Keratinocyte (primary cell): ENCODE data around the gene CHD3.

Experiments
- EZH2 ChIP-seq: IDR thresholded peaks from one replicate; pipeline ENCODE4 v1.6.1; 2012; ENCODE audit warnings: inconsistent platforms, mild to moderate bottlenecking, low read length, moderate library complexity
- TF ChIP-seq, protein P1 (sequence below), 3 experiments: IDR thresholded peaks in 1 of 3; conservative IDR thresholded peaks in 1 of 3; optimal IDR thresholded peaks in 1 of 3; 2 replicates in 2 of 3; 3 replicates in 1 of 3; pipeline versions ENCODE3 to v1.5.1; 2011; ENCODE audit warnings: low read length in 3 of 3, mild to moderate bottlenecking in 3 of 3, moderate library complexity in 2 of 3, control low read depth in 1 of 3, inconsistent platforms in 1 of 3; ENCODE audit not compliant: insufficient read depth in 2 of 3; ENCODE audit errors: extremely low read depth in 1 of 3

DNA sequence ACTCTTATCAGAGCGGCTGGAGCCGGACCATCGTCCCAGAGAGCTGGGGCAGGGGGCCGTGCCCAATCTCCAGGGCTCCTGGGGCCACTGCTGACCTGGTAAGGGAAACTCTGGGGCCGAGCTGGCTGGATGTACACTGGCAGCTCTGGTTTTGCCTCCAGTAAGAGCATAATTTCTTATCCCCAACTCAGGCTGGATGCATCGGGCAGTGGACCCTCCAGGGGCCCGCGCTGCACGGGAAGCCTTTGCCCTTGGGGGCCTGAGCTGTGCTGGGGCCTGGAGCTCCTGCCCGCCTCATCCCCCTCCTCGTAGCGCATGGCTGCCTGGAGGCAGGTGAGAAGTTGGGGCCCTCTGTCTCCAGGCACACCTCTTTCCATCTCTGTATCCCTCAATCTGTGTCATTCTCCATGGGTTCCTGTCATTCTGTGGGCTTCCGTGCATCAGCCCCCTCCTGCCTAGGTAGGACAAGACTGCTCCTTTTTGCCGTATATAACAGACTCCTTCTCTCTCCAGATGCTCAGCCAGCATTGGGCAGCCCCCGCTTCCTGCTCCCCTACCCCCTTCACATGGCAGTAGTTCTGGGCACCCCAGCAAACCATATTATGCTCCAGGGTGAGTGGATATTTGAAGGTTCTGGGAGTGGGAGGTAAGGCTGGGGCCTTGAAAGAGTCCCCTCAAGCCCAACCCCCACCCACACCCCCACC, 43.1 kb upstream of the CHD3 start:
- TF ChIP-seq, protein P1, sequence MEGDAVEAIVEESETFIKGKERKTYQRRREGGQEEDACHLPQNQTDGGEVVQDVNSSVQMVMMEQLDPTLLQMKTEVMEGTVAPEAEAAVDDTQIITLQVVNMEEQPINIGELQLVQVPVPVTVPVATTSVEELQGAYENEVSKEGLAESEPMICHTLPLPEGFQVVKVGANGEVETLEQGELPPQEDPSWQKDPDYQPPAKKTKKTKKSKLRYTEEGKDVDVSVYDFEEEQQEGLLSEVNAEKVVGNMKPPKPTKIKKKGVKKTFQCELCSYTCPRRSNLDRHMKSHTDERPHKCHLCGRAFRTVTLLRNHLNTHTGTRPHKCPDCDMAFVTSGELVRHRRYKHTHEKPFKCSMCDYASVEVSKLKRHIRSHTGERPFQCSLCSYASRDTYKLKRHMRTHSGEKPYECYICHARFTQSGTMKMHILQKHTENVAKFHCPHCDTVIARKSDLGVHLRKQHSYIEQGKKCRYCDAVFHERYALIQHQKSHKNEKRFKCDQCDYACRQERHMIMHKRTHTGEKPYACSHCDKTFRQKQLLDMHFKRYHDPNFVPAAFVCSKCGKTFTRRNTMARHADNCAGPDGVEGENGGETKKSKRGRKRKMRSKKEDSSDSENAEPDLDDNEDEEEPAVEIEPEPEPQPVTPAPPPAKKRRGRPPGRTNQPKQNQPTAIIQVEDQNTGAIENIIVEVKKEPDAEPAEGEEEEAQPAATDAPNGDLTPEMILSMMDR (optimal IDR thresholded peaks at IDR 0.05 in 1 of 3, IDR thresholded peaks at IDR 0.05 in 1 of 3, conservative IDR thresholded peaks at IDR 0.05 in 1 of 3; ENCODE audit: extremely low read depth in 1 of 3, insufficient read depth in 2 of 3, low read length in 3 of 3): no peak
- TF ChIP-seq EZH2: no peak
